ENCODE results near the gene PCDH18.

DNA sequence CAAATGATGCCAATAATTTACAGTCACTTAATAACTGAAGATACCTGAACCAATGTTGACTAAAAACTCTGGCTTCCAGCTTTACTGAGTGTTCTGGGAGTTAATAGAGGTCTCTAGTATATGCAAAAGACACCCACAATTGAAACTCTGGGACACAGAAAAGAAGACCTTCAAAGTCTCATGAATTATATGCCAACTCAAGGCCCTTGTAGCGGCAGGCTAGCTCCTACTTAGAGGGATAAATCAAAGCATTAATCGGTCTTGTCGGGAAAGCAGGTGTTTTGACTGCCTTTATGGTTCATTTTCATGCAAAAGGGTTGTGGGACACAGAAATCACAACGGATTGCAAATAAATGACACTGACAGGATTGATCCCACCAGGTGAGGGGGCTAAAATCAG lies 55.9 kb downstream of the PCDH18 start:
- TF ChIP-seq CREM (CRISPR knock-in tag; IDR thresholded peaks at IDR 0.05) (no peak), KAT7 (CRISPR knock-in tag; IDR thresholded peaks at IDR 0.05; ENCODE audit: borderline replicate concordance) (no peak), ESRRA (CRISPR knock-in tag; IDR thresholded peaks at IDR 0.05; ENCODE audit: borderline replicate concordance) (no peak), JUN (CRISPR knock-in tag; IDR thresholded peaks at IDR 0.05) (no peak), ZNF219 (CRISPR knock-in tag; IDR thresholded peaks at IDR 0.05; ENCODE audit: borderline replicate concordance) (no peak)
- TF ChIP-seq, protein P1, sequence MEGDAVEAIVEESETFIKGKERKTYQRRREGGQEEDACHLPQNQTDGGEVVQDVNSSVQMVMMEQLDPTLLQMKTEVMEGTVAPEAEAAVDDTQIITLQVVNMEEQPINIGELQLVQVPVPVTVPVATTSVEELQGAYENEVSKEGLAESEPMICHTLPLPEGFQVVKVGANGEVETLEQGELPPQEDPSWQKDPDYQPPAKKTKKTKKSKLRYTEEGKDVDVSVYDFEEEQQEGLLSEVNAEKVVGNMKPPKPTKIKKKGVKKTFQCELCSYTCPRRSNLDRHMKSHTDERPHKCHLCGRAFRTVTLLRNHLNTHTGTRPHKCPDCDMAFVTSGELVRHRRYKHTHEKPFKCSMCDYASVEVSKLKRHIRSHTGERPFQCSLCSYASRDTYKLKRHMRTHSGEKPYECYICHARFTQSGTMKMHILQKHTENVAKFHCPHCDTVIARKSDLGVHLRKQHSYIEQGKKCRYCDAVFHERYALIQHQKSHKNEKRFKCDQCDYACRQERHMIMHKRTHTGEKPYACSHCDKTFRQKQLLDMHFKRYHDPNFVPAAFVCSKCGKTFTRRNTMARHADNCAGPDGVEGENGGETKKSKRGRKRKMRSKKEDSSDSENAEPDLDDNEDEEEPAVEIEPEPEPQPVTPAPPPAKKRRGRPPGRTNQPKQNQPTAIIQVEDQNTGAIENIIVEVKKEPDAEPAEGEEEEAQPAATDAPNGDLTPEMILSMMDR (IDR thresholded peaks at IDR 0.05), result no peak
- TF ChIP-seq, protein P2, sequence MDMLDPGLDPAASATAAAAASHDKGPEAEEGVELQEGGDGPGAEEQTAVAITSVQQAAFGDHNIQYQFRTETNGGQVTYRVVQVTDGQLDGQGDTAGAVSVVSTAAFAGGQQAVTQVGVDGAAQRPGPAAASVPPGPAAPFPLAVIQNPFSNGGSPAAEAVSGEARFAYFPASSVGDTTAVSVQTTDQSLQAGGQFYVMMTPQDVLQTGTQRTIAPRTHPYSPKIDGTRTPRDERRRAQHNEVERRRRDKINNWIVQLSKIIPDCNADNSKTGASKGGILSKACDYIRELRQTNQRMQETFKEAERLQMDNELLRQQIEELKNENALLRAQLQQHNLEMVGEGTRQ (CRISPR knock-in tag; IDR thresholded peaks at IDR 0.05), result no peak

Measured in WTC11 (cell line).